PFSK-1 (cell line): Measurements from ENCODE around the gene REPS2.

Experiments used
- FOXP2 ChIP-seq: optimal IDR thresholded peaks from 2 replicates; pipeline ENCODE3; 2011; ENCODE audit warnings: borderline replicate concordance, control low read depth, inconsistent platforms; ENCODE audit not compliant: insufficient read depth; ENCODE audit errors: extremely low read length, extremely low read depth
- POLR2AphosphoS5 ChIP-seq: IDR thresholded peaks from 2 replicates; pipeline ENCODE4 v1.6.1; 2012; ENCODE audit warnings: low read depth, mild to moderate bottlenecking, control low read depth, low read length, moderate library complexity
- SIN3A ChIP-seq: IDR thresholded peaks from 2 replicates; pipeline ENCODE4 v1.6.1; 2012; ENCODE audit warnings: mild to moderate bottlenecking, low read length, moderate library complexity, borderline replicate concordance; ENCODE audit not compliant: insufficient read depth
- TAF1 ChIP-seq: IDR thresholded peaks from 2 replicates; pipeline ENCODE4 v1.6.1; 2012; ENCODE audit warnings: low read length, control low read depth, borderline replicate concordance; ENCODE audit not compliant: insufficient read depth
- TF ChIP-seq, protein P1 (sequence below), 2 experiments: IDR thresholded peaks; 2 replicates each; pipeline versions ENCODE4 v1.6.1 to v1.8.0; 2011 to 2012; ENCODE audit warnings: low read depth in 2 of 2, low read length in 2 of 2, control low read depth in 1 of 2, inconsistent platforms in 1 of 2, mild to moderate bottlenecking in 1 of 2, moderate library complexity in 1 of 2; ENCODE audit not compliant: insufficient read depth in 1 of 2

The REPS2 gene

DNA sequence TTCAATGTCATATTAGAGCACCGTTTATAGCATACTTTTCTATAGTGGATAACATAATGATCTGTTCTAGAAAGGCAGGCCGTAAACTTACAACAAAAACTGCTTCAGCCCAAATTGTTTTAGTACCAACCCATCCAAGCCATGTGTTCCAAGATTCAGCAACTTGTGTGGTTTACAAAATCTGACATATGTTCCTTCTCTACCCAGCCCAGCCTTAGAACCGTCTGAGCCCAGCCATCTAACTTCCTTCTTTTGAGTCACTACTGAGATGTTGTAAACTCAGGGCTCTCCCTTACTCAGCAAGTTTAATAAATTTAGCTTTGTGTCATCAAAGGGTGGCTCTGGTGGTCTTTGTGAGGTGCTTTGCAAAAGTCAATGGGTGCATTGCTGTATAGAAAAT lies 32.4 kb upstream of the REPS2 start:
- TF ChIP-seq SIN3A (no peak), FOXP2 (no peak), TAF1 (no peak), POLR2AphosphoS5 (no peak)
- TF ChIP-seq, protein P1, sequence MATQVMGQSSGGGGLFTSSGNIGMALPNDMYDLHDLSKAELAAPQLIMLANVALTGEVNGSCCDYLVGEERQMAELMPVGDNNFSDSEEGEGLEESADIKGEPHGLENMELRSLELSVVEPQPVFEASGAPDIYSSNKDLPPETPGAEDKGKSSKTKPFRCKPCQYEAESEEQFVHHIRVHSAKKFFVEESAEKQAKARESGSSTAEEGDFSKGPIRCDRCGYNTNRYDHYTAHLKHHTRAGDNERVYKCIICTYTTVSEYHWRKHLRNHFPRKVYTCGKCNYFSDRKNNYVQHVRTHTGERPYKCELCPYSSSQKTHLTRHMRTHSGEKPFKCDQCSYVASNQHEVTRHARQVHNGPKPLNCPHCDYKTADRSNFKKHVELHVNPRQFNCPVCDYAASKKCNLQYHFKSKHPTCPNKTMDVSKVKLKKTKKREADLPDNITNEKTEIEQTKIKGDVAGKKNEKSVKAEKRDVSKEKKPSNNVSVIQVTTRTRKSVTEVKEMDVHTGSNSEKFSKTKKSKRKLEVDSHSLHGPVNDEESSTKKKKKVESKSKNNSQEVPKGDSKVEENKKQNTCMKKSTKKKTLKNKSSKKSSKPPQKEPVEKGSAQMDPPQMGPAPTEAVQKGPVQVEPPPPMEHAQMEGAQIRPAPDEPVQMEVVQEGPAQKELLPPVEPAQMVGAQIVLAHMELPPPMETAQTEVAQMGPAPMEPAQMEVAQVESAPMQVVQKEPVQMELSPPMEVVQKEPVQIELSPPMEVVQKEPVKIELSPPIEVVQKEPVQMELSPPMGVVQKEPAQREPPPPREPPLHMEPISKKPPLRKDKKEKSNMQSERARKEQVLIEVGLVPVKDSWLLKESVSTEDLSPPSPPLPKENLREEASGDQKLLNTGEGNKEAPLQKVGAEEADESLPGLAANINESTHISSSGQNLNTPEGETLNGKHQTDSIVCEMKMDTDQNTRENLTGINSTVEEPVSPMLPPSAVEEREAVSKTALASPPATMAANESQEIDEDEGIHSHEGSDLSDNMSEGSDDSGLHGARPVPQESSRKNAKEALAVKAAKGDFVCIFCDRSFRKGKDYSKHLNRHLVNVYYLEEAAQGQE (IDR thresholded peaks at IDR 0.05; ENCODE audit: insufficient read depth in 1 of 2, low read depth in 2 of 2, low read length in 2 of 2): no peak

DNA sequence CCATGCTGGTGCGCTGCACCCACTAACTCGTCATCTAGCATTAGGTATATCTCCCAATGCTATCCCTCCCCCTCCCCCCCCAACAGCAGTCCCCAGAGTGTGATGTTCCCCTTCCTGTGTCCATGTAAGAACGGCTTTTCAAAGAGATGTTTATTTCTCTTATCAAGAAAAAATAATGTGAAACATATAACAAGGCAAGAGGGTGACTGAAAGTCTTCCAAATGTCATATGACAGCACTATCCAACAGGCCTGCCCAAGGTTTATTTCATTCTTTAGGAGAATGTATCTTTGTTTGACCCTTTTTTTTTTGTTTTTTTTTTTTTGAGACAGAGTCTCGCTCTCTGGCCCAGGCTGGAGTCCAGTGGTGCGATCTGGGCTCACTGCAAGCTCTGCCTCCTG lies 29.9 kb upstream of the REPS2 start:
- TF ChIP-seq, protein P1 (IDR thresholded peaks at IDR 0.05; ENCODE audit: insufficient read depth in 1 of 2, low read depth in 2 of 2, low read length in 2 of 2): no peak
- TF ChIP-seq TAF1: no peak
- no peak for TF ChIP-seq SIN3A
- no peak for TF ChIP-seq FOXP2
- TF ChIP-seq POLR2AphosphoS5: no peak

DNA sequence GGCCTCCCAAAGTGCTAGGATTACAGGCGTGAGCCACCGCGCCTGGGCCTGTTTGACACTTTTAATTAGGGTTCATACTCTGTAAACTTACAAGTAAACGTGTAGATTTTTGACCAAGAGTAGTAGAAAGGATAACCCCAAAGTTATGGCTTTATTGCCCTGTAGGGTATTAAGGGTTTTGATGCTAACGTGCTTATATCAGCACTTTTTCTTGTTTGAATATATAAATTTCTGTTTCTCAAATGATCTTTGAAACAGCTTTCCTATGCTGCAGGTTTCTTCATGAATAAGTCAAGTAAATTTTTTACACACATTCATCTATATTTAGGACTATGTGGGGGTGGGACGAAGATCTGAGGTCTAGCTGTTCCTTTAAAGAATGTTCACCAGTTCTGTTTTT lies 29.3 kb upstream of the REPS2 start:
- TF ChIP-seq, protein P1 (IDR thresholded peaks at IDR 0.05; ENCODE audit: insufficient read depth in 1 of 2, low read depth in 2 of 2, low read length in 2 of 2): no peak
- TF ChIP-seq FOXP2 (no peak), POLR2AphosphoS5 (no peak), SIN3A (no peak), TAF1 (no peak)

DNA sequence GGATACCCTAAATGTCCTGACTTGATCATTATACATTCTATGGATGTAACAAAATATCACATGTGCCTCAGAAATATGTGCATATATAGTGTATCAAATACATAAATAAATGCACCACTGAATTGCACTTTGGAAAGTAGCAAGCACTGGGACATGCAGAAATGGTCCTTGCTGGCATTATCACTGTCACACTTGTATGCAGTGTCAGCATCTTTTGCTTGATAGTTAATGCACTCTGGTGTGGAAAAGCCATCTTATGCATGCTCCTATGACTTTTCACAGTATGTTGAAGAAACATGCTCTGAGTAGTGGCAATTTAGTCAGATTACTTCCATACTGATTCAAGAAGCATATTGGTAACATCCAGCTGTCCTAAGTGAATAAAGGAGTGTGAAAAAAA lies 27.5 kb upstream of the REPS2 start:
- TF ChIP-seq SIN3A (no peak), TAF1 (no peak), FOXP2 (no peak), POLR2AphosphoS5 (no peak)
- TF ChIP-seq, protein P1 (IDR thresholded peaks at IDR 0.05; ENCODE audit: insufficient read depth in 1 of 2, low read depth in 2 of 2, low read length in 2 of 2): no peak

DNA sequence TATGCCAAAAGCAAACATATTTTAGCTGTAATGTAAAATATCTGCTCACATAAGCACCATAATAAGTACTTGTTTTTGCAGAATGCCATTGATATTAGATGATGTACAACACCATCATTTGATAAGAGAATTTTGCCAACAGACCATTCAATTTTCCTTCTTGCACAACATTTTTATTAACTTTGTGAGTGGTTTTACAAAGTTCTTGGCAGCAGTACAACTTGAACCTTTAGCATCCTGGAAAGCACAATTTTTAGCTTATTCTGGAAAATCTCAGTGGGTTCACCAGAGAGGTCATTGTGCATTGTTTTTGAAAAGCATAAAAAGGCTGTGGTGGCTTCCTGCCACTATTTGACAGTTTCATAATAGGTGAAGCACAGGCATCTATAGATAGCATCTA lies 26.4 kb upstream of the REPS2 start:
- no peak for TF ChIP-seq FOXP2

DNA sequence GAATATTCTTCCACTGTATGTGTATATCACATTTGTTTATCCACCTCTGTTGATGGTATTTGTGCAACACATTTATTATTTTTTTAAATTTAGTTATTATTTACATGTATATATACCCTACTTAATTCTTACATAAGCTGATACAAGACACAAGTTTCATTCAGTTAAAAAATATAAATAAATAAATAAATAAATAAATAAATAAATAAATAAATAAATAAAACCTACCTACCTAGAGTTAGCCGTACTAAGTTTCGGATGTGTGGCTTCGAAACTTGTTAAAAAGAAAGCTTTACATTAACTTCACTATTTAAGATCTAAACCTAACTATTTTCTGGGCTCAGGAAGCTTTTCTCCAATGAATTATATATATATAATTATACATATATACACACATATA lies 23.3 kb upstream of the REPS2 start:
- TF ChIP-seq POLR2AphosphoS5 (no peak), TAF1 (no peak), SIN3A (no peak), FOXP2 (no peak)
- TF ChIP-seq, protein P1 (IDR thresholded peaks at IDR 0.05; ENCODE audit: insufficient read depth in 1 of 2, low read depth in 2 of 2, low read length in 2 of 2): no peak
